HuH-7 (cell line): Measurements from ENCODE around the gene B3GNT2.
"Not testable (repeated sequence)": the region's sequence is repeated elsewhere in the genome, so short reads cannot be mapped to it uniquely, and the experiment has no call there.

Experiments
- DNase-seq: peaks from one replicate; pipeline ENCODE4 v3.0.0; 2011; ENCODE audit warnings: low spot score

The B3GNT2 gene

DNA sequence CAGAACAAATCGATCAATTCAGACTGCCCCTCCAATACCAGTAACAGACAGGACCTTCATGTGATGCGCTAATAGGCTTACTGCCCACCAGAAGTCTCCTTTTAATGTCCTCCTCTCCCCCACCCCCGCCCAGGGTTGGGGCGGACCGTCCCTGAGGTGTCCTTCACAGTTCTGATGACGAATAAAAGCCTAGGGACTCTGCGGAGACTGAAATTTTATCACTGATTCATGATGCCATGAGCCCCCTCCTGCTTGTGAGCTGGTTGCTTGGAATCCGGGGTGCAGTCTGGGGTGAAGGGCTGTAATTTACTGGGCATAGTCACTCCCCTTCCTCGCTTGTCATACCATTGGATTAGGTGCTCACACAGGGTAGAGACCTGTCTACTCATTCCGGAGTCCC is 42.3 kb downstream of the B3GNT2 start:
- no peak for DNase-seq

GRCh38 chr2:62240546-62240945 is 44.6 kb downstream of the B3GNT2 start:
- DNase-seq, result no peak

DNA sequence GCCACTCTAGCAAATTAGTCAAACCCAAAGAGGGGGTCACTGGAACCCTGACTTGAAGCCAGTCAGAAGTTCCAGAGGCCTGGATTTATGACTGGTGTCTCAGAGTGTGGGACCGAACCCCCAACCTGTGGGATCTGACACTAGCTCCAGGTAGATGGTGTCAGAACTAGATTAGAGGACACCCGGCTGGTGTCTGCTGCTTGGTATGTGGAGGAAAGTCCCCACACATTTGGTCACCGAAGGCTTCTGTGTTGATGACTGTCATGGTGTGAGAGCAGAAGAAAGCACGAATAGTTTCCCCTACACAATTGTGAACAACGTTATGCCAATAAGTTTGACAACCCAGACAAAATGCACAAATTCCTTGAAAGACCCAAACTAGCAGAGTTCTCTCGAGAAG is 48.1 kb downstream of the B3GNT2 start:
- no peak for DNase-seq

DNA sequence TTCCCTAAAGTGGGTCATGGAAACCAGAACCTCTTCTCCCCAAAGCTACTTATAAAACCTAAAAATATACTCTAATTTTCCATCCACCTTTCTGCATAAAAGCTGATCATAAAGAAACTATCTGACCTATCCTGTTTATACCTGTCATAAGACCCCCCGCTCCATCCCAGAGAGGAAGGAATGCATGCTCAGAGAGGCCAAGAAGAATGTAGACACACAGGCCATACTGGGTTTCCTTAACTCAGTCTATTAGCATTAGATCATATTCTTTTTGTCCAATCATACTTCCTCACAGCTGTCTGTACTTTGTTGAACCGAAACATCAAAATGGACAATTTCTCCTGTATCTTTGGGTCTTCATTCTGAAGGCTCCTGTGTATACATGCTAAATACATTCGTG is 52.3 kb downstream of the B3GNT2 start:
- DNase-seq, result no peak

DNA sequence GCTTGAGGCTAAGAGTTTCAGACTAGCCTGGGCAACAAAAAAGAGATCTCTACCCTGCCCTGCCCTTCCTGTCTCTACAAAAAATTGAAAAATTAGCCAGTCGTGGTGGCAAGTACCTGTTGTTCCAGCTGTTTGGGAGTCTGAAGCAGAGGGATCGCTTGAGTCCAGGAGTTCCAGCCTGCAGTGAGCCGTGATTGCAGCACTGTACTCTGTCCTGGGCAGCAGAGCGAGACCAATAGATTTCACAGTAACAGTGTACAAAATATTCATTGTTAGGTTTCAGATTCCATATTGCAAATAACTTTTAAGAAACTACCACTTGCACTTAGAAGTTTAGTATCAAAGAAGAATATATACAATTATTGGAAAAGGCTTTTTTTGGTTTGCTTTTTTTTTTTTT is 54.3 kb downstream of the B3GNT2 start:
- no peak for DNase-seq

DNA sequence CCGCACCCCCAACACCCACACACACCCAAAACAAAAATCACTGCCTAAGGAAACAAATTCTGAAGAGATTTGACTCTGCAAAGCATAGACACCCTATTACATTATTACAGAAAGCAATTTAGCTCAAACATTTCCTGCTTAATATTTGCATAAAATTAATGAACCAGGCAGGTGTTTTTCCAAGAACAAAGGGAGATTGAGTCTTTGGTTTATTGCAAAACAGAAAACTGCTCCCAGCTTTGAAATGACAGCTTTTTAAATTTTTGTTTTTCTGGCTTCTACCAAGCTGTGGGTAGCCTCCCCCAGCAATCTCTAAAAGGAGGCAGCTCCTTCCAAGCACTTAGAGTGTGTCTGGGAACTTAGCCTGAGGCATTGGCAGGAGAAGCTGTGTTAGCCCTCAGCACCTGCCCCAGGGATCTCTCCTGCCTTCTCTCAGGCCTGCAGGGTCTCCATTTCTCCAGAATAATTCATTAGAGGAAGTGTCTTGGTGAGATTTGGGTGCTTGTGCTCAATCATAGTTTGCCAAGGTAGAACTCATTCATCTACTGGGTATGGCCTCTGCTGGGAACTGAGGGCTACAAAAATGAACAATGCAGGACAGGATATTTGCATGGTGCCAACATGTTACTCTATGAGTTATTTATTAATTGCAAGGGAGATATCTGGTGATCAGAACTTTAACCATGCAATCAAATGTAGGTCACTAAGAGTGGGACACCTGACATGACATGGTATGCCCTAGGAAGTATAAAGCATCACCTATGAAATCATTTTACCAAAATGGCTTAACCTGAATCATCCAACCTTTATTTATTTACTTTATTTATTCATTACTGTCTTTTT is 58.7 kb downstream of the B3GNT2 start:
- no peak for DNase-seq

DNA sequence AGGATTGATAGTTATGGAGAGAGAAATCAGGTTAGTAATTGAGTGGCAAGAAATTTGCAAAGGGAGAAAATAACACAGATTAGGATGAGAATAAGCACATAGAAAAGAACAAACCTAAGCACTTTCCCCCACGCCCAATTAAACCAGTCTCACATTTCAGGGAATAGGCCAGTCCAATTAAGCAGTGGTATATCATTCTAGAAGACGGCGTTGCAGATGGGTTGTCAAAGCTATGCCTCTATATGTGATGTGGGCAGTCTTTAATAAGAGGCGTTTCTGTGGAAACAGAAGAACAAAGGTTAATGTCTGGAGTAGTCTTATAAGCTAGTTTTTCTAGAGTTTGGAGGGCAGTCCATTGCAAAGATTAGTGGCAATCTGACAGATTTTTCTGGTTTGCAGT is 61.6 kb downstream of the B3GNT2 start:
- DNase-seq, result no peak

DNA sequence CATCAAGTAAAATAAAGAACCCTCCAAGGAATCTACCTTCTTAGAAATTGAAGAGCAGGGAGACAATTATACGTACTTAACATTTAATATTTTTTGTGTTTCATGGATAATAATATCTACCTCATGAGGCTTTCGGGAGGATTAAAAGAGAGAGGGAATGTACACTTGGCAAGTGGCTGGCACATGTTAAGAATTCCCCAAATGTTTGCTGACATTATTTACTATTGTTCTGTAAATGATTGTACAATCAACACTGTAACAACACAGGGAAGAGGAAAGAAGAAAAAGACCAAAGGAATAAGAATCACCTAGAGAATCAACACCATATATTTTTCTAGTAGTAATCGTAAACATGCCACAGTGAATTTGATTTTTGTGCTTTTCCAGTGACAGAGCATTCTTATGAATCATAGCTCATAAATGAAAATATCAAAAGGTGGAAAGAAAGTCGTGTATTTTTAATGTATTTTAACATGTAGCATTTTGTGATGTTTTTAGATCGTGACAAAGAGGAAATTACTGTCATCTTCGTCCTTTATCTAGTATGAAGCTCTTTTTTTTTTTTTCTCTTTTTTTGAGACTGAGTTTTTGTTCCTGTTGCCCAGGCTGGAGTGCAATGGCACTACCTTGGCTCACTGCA is 67.3 kb downstream of the B3GNT2 start:
- no peak for DNase-seq

- no peak for DNase-seq
Measured at GRCh38 chr2:62264186-62264585, 68.3 kb downstream of the B3GNT2 start.

DNA sequence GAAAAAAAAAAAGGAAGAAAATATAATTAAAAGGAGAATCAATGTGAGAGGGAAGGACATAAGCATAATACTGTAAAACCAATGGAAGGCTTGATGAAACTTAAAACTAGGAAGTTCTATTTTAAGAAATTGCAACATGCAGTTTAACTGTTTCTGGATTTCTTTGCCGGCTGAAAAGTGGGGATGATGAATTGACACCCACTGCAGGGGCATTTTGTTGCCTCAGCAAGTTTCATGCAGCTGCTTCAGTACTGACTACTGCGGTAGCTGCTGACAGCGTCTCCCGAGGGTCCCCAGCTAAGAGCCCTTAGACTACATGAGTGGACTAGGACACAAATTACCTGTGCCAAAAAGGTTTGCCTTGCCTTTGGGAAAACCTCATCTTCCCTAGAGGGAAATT is 69.2 kb downstream of the B3GNT2 start:
- DNase-seq, result no peak

- DNase-seq, result no peak
Measured at GRCh38 chr2:62266433-62267038, 70.6 kb downstream of the B3GNT2 start.

DNA sequence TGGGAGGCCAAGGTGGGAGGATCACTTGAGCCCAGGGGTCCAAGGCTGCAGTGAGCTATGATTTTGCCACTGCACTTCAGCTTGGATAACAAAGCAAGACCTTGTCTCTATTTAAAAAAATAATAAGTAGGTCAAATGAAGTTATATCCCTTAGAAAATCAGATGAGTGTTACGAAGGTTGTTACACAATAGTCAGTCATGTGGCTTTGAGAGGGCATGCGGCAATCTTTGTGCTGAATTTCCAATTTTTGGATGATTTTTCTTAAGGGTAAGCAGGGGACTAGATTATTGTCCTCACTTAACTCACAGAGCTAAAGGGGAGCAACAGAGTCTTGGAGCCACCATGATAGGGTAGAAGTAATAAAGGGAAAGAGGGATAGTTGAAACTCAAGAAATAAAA is 71.8 kb downstream of the B3GNT2 start:
- DNase-seq, result no peak

- DNase-seq, result not testable (repeated sequence)
Measured at GRCh38 chr2:62268681-62269188, 72.8 kb downstream of the B3GNT2 start.

DNA sequence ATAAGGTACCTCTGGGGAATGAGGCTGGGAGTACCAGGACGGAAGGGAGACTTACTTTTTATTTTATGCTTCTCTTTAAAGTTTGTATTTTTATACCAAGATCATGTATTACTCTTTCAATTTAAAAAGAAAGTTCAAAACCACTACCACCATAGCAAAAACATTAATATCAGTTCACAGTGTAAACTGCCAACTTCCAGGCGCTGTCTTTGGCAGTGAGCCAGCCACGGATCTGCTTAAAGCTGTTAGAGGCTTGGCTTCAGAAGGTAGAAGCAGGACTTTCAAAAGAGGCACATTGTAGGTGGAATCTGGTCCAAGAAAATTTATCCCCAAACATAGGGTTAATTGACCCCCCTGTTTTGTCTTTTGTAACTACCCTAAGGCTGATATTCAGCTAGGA is 74.8 kb downstream of the B3GNT2 start:
- no peak for DNase-seq
